H1 (cell line): ENCODE results near the gene TMEM154.

Experiments
- ASH2L ChIP-seq: fragments of 200-600, 300-600 bp; sonication (generic); IDR thresholded peaks from one replicate; pipeline ENCODE4 v1.7.1; 2017; ENCODE audit warnings: low read length
- BRCA1 ChIP-seq: IDR thresholded peaks from 2 replicates; pipeline ENCODE4 v1.6.1; 2012; ENCODE audit warnings: low read depth, low read length, improper control_type of control experiment
- CBX5 ChIP-seq: fragments of 300-800, 300-1000 bp; sonication (generic); IDR thresholded peaks from 2 replicates; pipeline ENCODE4 v1.7.1; 2016; ENCODE audit warnings: antibody characterized with exemption, low read length, low read depth
- HDAC6 ChIP-seq: IDR thresholded peaks from one replicate; pipeline ENCODE4 v1.7.1; 2012; ENCODE audit warnings: low read depth, mild to moderate bottlenecking, inconsistent platforms, low read length, moderate library complexity
- POLR2A ChIP-seq, 2 experiments: IDR thresholded peaks; 1 replicate in 1 of 2; 2 replicates in 1 of 2; pipeline ENCODE4 v1.6.1; 2011; ENCODE audit warnings: low read depth in 2 of 2, low read length in 2 of 2, mild to moderate bottlenecking in 2 of 2; ENCODE audit errors: control extremely low read depth in 1 of 2
- POLR2AphosphoS5 ChIP-seq: IDR thresholded peaks from 2 replicates; pipeline ENCODE4 v1.6.1; 2011; ENCODE audit warnings: low read depth, low read length
- RFX5 ChIP-seq: IDR thresholded peaks from 2 replicates; pipeline ENCODE4 v1.6.1; 2011; ENCODE audit warnings: low read depth, low read length, improper control_type of control experiment, borderline replicate concordance
- TF ChIP-seq, protein P1 (sequence below), 3 experiments: IDR thresholded peaks; 1 replicate in 2 of 3; 2 replicates in 1 of 3; pipeline versions ENCODE4 v1.5.1 to v1.6.1; 2011; ENCODE audit warnings: low read length in 3 of 3, mild to moderate bottlenecking in 3 of 3, inconsistent platforms in 2 of 3, low read depth in 1 of 3, moderate library complexity in 1 of 3; ENCODE audit not compliant: insufficient read depth in 1 of 3; ENCODE audit errors: control extremely low read depth in 1 of 3

DNA sequence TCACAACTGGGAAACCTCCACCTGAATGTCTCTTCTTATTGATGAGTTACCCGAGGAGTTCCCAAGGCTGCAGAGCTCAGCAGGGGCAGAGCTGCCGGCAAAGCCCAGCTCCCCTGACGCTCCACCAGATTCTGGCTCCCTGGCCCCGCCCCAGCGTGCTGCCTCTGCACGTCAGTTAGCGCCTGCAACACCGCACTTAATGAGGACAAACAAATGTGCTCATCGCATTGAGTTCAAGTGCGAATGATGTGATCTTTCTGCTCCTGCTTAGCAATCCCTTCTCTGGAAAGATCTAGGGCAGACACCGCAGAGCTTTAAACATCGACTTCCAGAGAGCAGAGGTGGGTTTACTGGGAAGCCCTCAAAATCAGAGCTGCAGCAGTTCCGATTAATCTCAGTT is 88.4 kb downstream of the TMEM154 start:
- TF ChIP-seq BRCA1 (no peak), POLR2A (IDR thresholded peaks at IDR 0.05; ENCODE audit: control extremely low read depth in 1 of 2, low read depth in 2 of 2, low read length in 2 of 2) (no peak), RFX5 (no peak), CBX5 (no peak), ASH2L (no peak), HDAC6 (no peak), POLR2AphosphoS5 (no peak)
- TF ChIP-seq, protein P1, sequence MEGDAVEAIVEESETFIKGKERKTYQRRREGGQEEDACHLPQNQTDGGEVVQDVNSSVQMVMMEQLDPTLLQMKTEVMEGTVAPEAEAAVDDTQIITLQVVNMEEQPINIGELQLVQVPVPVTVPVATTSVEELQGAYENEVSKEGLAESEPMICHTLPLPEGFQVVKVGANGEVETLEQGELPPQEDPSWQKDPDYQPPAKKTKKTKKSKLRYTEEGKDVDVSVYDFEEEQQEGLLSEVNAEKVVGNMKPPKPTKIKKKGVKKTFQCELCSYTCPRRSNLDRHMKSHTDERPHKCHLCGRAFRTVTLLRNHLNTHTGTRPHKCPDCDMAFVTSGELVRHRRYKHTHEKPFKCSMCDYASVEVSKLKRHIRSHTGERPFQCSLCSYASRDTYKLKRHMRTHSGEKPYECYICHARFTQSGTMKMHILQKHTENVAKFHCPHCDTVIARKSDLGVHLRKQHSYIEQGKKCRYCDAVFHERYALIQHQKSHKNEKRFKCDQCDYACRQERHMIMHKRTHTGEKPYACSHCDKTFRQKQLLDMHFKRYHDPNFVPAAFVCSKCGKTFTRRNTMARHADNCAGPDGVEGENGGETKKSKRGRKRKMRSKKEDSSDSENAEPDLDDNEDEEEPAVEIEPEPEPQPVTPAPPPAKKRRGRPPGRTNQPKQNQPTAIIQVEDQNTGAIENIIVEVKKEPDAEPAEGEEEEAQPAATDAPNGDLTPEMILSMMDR (IDR thresholded peaks at IDR 0.05; ENCODE audit: control extremely low read depth in 1 of 3, insufficient read depth in 1 of 3, low read depth in 1 of 3, low read length in 3 of 3): no peak
